ENCODE data around the gene EGFL8.

DNA sequence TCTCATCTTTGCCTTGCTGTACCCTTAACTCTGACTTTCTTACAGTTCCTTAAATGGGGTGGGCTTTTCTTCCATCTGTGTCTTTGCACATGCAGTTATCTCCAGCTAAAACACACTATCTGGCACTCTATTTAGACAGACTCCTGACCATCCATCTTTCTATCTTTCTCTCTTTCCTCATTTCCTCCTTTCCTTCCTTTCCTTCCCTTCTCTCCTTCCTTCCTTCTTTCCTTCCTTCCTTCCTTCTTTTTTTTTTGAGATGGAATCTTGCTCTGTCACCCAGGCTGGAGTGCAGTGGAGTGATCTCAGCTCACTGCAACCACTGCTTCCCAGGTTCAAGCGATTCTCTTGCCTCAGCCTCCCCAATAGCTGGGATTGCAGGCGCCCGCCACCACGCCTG, 51.2 kb downstream of the EGFL8 start:
- TF ChIP-seq, protein P1, sequence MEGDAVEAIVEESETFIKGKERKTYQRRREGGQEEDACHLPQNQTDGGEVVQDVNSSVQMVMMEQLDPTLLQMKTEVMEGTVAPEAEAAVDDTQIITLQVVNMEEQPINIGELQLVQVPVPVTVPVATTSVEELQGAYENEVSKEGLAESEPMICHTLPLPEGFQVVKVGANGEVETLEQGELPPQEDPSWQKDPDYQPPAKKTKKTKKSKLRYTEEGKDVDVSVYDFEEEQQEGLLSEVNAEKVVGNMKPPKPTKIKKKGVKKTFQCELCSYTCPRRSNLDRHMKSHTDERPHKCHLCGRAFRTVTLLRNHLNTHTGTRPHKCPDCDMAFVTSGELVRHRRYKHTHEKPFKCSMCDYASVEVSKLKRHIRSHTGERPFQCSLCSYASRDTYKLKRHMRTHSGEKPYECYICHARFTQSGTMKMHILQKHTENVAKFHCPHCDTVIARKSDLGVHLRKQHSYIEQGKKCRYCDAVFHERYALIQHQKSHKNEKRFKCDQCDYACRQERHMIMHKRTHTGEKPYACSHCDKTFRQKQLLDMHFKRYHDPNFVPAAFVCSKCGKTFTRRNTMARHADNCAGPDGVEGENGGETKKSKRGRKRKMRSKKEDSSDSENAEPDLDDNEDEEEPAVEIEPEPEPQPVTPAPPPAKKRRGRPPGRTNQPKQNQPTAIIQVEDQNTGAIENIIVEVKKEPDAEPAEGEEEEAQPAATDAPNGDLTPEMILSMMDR (IDR thresholded peaks at IDR 0.05): no peak
- no peak for TF ChIP-seq POLR2A (IDR thresholded peaks at IDR 0.05)
